Measurements from ENCODE around the gene AHRR. TPM values are rescaled to one million over a fixed set of nuclear protein-coding genes. Genes with fewer than 3 reads are reported as not detected.
A peak's percentile ranks its signal among the peaks of the same experiment; 100 is the strongest.

Gene AHRR
- total RNA-seq, 2 donors from 2014 or later: 1.9 to 2.1 TPM

GRCh38 chr5:320524-321229 lies 837 bp upstream of the AHRR start:
- no peaks in the 10 kb centered on the region for H3K36me3 ChIP-seq
- no peak overlapping the region for H3K9ac ChIP-seq (ENCODE audit: low read depth in 2 of 2, low read length in 2 of 2)
- H3K4me3 ChIP-seq: peak overlapping the region; percentile 44
- no peak for DNase-seq
- no peak for TF ChIP-seq CTCF (IDR thresholded peaks at IDR 0.05)
- H3K27ac ChIP-seq: no peak overlapping the region
- peaks cover 7% of the 10 kb centered on the region for H3K4me1 ChIP-seq
- H3K27me3 ChIP-seq: peaks cover 38% of the 10 kb centered on the region
- H3K9me3 ChIP-seq: no peaks in the 10 kb centered on the region
- intact Hi-C loops (cut with DNase I): loop anchor here (5.0 kb wide), 1 partner anchor 107 kb away; no protein-coding TSS in a partner anchor

GRCh38 chr5:321726-322251 lies 275 bp downstream of the AHRR start:
- H3K4me1 ChIP-seq: peaks cover 7% of the 10 kb centered on the region
- no peak overlapping the region for H3K27ac ChIP-seq
- peak overlapping the region in 1 of 2 donors; percentile 66 for H3K9ac ChIP-seq (ENCODE audit: low read depth in 2 of 2, low read length in 2 of 2)
- H3K4me3 ChIP-seq: peak overlapping the region; percentile 44
- H3K27me3 ChIP-seq: peaks cover 38% of the 10 kb centered on the region
- H3K36me3 ChIP-seq: no peaks in the 10 kb centered on the region
- DNase-seq: no peak
- no peaks in the 10 kb centered on the region for H3K9me3 ChIP-seq
- intact Hi-C loops (cut with DNase I): loop anchor here (5.0 kb wide), 1 partner anchor 106 kb away; no protein-coding TSS in a partner anchor
- no peak for TF ChIP-seq CTCF (IDR thresholded peaks at IDR 0.05)

- DNase-seq: no peak
- intact Hi-C loops (cut with DNase I): loop anchor here (5.0 kb wide), 1 partner anchor 105 kb away; no protein-coding TSS in a partner anchor
- TF ChIP-seq CTCF (IDR thresholded peaks at IDR 0.05): no peak
- H3K27ac ChIP-seq: no peak overlapping the region
- H3K4me1 ChIP-seq: peaks cover 7% of the 10 kb centered on the region
- no peaks in the 10 kb centered on the region for H3K36me3 ChIP-seq
- peaks cover 38% of the 10 kb centered on the region for H3K27me3 ChIP-seq
- H3K9ac ChIP-seq (ENCODE audit: low read depth in 2 of 2, low read length in 2 of 2): peak overlapping the region in 1 of 2 donors; percentile 66
- H3K9me3 ChIP-seq: no peaks in the 10 kb centered on the region
- peak overlapping the region; percentile 44 for H3K4me3 ChIP-seq
Observed at GRCh38 chr5:322281-322941, 897 bp downstream of the AHRR start.

GRCh38 chr5:322942-323879 lies 1.7 kb downstream of the AHRR start:
- intact Hi-C loops (cut with DNase I): loop anchor here (5.0 kb wide), 1 partner anchor 104 kb away; no protein-coding TSS in a partner anchor
- H3K4me1 ChIP-seq: peaks cover 7% of the 10 kb centered on the region
- peak overlapping the region in 1 of 2 donors; percentile 66 for H3K9ac ChIP-seq (ENCODE audit: low read depth in 2 of 2, low read length in 2 of 2)
- TF ChIP-seq CTCF (IDR thresholded peaks at IDR 0.05): no peak
- no peaks in the 10 kb centered on the region for H3K36me3 ChIP-seq
- DNase-seq: no peak
- peaks cover 38% of the 10 kb centered on the region for H3K27me3 ChIP-seq
- H3K27ac ChIP-seq: no peak overlapping the region
- H3K9me3 ChIP-seq: no peaks in the 10 kb centered on the region
- peak overlapping the region; percentile 44 for H3K4me3 ChIP-seq

Data from colonic mucosa (tissue), 4 donors.